Measurements from ENCODE around the gene ECE2. TPM values are rescaled to one million over a fixed set of nuclear protein-coding genes. Genes with fewer than 3 reads are reported as not detected.
A peak's percentile ranks its signal among the peaks of the same experiment; 100 is the strongest.

The ECE2 gene
- total RNA-seq, 2 donors from 2014 or later, result not detected

DNA sequence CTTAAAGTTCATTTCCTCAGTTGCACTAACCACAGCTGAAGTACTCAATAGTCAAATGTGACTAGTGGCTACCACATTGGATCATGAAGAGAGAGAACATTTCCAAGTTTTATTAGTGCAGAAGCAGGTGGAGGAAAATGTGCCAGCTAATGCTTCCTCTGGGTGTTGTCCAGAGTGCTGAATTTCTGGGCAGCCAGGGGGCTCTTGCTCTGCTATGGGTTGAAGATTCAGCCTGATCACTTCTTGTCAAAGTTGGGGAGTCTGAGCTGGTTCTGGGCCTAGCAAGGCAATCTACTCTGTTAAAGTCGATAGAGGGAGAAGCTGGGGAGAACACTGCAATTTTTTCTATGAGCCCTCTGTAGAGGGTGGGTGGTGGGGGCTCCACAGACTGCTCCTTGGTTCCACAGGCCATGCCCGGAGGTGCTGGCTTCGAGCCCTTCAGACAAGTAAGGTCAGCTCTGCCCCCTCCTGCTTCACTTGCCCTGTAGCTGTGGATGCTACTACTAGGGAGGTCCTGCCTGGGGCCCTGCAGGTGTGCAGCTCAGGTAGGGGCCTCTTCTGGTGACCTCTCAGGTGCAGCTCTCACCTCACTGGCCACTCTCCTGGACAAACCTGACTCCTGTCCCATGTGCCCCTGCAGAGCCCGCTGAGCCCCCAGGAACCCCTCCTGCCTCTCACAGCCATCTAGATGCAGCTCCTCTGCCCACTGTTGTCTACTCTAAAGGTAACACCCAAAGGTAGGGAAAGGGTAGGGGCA, 35.3 kb upstream of the ECE2 start:
- TF ChIP-seq, protein P1, sequence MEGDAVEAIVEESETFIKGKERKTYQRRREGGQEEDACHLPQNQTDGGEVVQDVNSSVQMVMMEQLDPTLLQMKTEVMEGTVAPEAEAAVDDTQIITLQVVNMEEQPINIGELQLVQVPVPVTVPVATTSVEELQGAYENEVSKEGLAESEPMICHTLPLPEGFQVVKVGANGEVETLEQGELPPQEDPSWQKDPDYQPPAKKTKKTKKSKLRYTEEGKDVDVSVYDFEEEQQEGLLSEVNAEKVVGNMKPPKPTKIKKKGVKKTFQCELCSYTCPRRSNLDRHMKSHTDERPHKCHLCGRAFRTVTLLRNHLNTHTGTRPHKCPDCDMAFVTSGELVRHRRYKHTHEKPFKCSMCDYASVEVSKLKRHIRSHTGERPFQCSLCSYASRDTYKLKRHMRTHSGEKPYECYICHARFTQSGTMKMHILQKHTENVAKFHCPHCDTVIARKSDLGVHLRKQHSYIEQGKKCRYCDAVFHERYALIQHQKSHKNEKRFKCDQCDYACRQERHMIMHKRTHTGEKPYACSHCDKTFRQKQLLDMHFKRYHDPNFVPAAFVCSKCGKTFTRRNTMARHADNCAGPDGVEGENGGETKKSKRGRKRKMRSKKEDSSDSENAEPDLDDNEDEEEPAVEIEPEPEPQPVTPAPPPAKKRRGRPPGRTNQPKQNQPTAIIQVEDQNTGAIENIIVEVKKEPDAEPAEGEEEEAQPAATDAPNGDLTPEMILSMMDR (conservative IDR thresholded peaks at IDR 0.05), result no peak
- Histone ChIP-seq H3K4me1 (ENCODE audit: control insufficient read depth, insufficient read depth, low read length) (peaks cover 3% of the 10 kb centered on the region), H3K9ac (ENCODE audit: extremely low read depth, low read length, poor library complexity, severe bottlenecking) (no peak overlapping the region), H3K27me3 (ENCODE audit: control insufficient read depth, insufficient read depth, low read length, poor library complexity, severe bottlenecking) (peaks cover 11% of the 10 kb centered on the region), H3K4me3 (ENCODE audit: low read length) (no peak overlapping the region), H3K36me3 (ENCODE audit: control insufficient read depth, insufficient read depth, low read length) (peaks cover 24% of the 10 kb centered on the region), H3K9me3 (ENCODE audit: control insufficient read depth, low read length) (no peaks in the 10 kb centered on the region), H3K27ac (ENCODE audit: low read depth, low read length) (no peak overlapping the region)
- Mint-ChIP-seq H3K36me3 (ENCODE audit: low read depth) (peaks cover 22% of the 10 kb centered on the region), H3K27ac (no peak overlapping the region), H3K4me1 (peaks cover 7% of the 10 kb centered on the region), H3K27me3 (ENCODE audit: insufficient read depth) (peaks cover 29% of the 10 kb centered on the region), H3K9me3 (no peaks in the 10 kb centered on the region), H3K4me3 (no peak overlapping the region)
- 88 to 90% methylated on average over 2 to 4 of the region's 4 CpGs for WGBS, 2 experiments (ENCODE audit: insufficient coverage in 1 of 2, insufficient read length in 1 of 2)
- DNase-seq, result peak; percentile 81

DNA sequence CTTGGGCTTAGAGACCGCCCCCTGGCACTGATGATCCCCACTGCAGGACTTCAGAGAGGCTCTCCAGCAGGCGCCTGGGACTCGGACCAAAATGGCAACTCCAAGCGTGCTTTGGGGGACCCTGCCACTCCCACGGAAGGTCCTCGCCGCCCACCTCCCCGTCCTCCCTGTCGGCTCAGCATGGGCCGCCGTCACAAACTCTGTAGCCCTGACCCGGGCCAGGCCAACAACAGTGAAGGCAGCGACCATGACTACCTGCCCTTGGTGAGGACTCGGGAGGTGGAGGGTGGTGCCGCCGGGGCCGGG, 34.7 kb upstream of the ECE2 start:
- H3K4me3 Mint-ChIP-seq, result no peak overlapping the region
- Histone ChIP-seq H3K9me3 (ENCODE audit: control insufficient read depth, low read length) (no peaks in the 10 kb centered on the region), H3K9ac (ENCODE audit: extremely low read depth, low read length, poor library complexity, severe bottlenecking) (no peak overlapping the region), H3K4me3 (ENCODE audit: low read length) (no peak overlapping the region), H3K4me1 (ENCODE audit: control insufficient read depth, insufficient read depth, low read length) (no peaks in the 10 kb centered on the region), H3K36me3 (ENCODE audit: control insufficient read depth, insufficient read depth, low read length) (peaks cover 26% of the 10 kb centered on the region), H3K27me3 (ENCODE audit: control insufficient read depth, insufficient read depth, low read length, poor library complexity, severe bottlenecking) (peaks cover 10% of the 10 kb centered on the region), H3K27ac (ENCODE audit: low read depth, low read length) (no peak overlapping the region)
- WGBS, 2 experiments (ENCODE audit: insufficient coverage in 1 of 2, insufficient read length in 1 of 2), result 84 to 100% methylated on average over 5 to 17 of the region's 17 CpGs
- H3K9me3 Mint-ChIP-seq, result no peaks in the 10 kb centered on the region
- H3K27me3 Mint-ChIP-seq (ENCODE audit: insufficient read depth), result peaks cover 27% of the 10 kb centered on the region
- H3K4me1 Mint-ChIP-seq, result peaks cover 2% of the 10 kb centered on the region
- no peak overlapping the region for H3K27ac Mint-ChIP-seq
- no peak for DNase-seq
- H3K36me3 Mint-ChIP-seq (ENCODE audit: low read depth), result peaks cover 22% of the 10 kb centered on the region
- TF ChIP-seq, protein P1 (conservative IDR thresholded peaks at IDR 0.05), result no peak

GRCh38 chr3:184241447-184242296, 34.1 kb upstream of the ECE2 start:
- peaks cover 10% of the 10 kb centered on the region for H3K27me3 ChIP-seq (ENCODE audit: control insufficient read depth, insufficient read depth, low read length, poor library complexity, severe bottlenecking)
- peak; percentile 73 for DNase-seq
- Mint-ChIP-seq H3K27ac (no peak overlapping the region), H3K9me3 (no peaks in the 10 kb centered on the region), H3K4me3 (no peak overlapping the region), H3K27me3 (ENCODE audit: insufficient read depth) (peaks cover 27% of the 10 kb centered on the region), H3K36me3 (ENCODE audit: low read depth) (peaks cover 22% of the 10 kb centered on the region), H3K4me1 (no peaks in the 10 kb centered on the region)
- H3K9ac ChIP-seq (ENCODE audit: extremely low read depth, low read length, poor library complexity, severe bottlenecking), result no peak overlapping the region
- WGBS, 2 experiments (ENCODE audit: insufficient coverage in 1 of 2, insufficient read length in 1 of 2), result 76 to 89% methylated on average over 35 to 46 of the region's 46 CpGs
- no peaks in the 10 kb centered on the region for H3K4me1 ChIP-seq (ENCODE audit: control insufficient read depth, insufficient read depth, low read length)
- TF ChIP-seq, protein P1 (conservative IDR thresholded peaks at IDR 0.05), result peak; percentile 46
- H3K9me3 ChIP-seq (ENCODE audit: control insufficient read depth, low read length), result no peaks in the 10 kb centered on the region
- peaks cover 26% of the 10 kb centered on the region for H3K36me3 ChIP-seq (ENCODE audit: control insufficient read depth, insufficient read depth, low read length)
- no peak overlapping the region for H3K27ac ChIP-seq (ENCODE audit: low read depth, low read length)
- H3K4me3 ChIP-seq (ENCODE audit: low read length), result no peak overlapping the region

Data from endodermal cell (in vitro differentiated cells).